GM21825 (cell line): ENCODE data around the gene SFMBT2.

Source experiments
- ATAC-seq: cut with Tn5 transposase; IDR thresholded peaks from one replicate; pipeline ENCODE4 v1.9.1; 2021; ENCODE audit warnings: mild to moderate bottlenecking, moderate library complexity; ENCODE audit not compliant: unreplicated experiment

Gene SFMBT2

DNA sequence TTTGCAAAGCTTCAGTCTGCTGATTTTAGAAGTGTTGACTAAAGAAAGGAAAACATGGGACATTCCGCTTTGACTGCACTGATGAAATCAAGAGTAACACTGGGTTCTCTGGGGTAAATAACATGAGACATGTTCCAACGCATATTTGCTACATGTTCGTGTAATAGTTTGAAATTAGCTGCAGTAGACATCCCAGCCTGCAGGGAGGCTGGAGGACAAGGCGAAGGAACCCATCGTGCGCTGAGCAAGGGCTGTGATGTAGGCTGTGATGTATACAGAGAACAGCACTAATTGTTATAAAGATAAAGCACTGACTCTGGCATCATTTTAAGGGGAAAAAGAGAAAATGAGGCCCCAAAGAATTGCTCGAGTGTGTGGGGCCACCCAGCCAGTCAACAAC, 40.3 kb downstream of the SFMBT2 start:
- no peak for ATAC-seq

DNA sequence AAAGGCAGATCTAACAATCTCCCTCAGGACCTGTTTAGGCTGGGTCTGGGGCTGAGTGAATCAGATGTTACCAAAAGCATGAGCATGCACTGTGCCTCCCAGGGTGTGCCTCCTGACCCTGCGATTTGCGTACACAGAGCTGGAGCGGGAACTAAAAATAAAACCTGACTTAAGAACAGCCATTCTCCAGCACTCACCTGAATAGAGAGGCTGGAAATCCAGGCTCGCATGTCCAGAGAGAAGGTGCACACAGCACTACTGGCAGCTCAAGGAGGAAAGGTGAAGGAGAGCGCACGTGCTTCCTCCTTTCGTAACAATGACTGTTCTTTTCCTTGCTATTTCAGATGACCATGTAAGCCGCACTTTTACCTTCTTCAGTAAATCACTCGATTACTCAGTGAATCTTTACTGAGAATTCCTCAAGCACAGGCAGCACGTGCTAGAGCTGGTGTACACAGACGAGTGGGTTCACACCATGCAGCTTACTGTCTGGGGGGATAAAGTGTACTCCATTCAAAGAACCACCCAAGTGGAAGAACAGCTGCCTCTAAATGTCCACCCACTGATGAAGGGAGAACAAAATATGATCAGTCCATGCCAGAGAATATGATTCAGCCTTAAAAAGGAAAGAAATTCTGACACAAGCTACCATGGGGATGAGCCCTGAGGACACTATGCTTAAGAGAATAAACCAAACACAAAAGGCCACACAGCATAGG, 45.6 kb downstream of the SFMBT2 start:
- no peak for ATAC-seq

DNA sequence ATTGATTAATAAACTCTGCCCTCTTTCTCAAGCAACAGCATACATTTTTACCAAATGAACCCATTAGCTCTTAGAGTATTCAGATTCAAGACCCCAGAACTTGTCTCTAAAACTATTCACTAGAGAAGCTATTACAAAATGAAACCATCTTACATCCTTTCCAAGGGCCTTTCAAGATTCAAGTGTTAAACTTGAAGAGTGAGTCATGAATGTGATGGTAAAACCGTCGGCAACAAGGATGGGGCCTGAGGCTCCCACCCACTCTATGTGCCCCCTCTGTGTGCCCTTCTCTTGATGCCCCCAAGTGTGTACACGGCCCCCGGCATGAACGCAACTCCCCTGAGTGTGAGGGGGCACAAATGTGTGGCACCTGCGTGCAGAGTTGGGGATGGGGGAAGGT, 46.4 kb downstream of the SFMBT2 start:
- no peak for ATAC-seq

DNA sequence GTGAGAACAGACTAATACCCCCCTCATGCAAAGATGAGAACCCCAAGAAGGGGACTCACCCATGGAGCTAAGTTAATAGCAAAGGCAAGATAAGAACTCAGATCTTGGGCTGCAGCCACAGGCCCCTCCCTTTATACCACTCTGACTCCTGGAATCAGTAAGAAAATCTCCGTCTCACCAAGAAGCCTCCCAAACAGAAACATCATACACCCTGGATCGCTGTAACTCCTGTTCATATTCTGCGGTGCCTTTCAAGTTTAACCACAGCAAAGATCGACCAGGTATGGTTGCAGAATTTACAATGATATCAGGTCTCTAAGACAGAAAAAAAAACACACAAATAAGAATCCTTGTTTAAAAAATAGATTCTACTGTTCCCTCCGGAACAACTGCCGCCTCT, 47.1 kb downstream of the SFMBT2 start:
- no peak for ATAC-seq

DNA sequence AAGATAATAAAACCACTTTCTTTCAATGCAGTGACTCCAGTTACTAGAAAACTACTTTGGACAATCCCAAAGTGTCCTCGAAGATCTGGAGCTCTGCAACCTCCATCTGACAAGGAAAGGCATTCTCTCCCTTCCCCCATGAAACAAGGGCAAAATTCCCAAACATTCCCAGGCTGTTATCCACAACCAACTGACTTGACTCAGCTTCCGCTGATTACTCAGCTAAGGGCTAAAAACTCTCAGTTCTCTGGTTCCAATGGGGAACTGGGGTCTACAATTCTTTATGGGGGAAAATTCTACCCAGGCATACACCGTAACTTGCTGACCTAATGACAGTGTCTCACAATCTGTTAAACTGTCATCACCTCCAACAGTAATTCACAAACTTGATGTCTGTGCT, 48.4 kb downstream of the SFMBT2 start:
- no peak for ATAC-seq

DNA sequence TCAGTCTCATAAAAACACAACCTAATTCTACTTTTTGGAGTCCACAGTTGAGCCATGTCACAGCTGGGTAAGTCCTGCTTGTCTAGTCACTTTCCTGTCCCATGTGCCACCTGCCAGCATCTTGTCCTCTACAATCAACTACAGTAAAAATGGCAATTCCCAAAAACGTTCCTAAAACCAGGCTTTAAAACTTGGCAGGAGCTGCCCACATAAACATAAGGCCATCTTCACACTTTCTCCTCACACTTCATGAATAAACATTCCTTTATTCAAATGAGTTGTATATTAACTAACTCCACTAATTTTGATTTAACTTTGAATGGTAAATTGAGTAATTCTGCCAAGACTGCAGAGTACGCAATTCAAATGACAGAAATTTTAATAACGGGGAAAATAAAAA, 49.5 kb downstream of the SFMBT2 start:
- ATAC-seq = no peak

DNA sequence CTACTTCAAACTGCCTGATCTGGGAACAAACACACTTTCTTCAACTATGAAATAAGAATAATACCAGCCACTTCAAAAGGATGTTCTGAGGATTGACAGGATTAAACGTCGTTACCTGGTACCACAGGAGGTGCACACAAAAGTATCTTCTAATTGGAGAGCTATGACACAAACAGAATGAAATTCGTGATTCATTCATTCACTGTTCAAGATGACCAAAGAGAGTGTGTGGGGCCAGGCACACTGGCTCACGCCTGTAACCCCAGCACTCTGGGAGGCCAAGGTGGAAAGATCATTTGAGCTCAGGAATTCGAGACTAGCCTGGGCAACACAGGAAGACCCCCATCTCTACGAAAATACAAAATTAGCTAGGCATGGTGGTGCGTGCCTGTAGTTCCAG, 50.9 kb downstream of the SFMBT2 start:
- no peak for ATAC-seq

DNA sequence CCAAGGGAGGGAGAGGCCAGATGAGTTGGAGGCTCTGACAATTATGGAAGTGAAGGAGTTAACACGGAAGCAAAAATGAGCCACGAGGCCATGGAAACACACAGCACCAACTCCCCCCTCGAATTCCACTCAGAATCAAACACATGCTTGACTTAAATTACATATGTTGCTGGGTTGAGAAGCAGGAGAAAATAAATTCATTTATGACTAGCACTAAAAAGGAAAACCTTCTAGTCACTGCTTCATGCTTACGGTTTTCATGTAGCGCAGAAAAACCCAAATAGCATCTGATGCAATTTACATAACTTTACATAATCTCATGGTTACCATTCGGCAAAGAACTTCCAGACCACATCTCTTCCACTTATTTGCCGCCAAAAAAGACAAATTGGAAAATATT, 51.5 kb downstream of the SFMBT2 start:
- no peak for ATAC-seq

DNA sequence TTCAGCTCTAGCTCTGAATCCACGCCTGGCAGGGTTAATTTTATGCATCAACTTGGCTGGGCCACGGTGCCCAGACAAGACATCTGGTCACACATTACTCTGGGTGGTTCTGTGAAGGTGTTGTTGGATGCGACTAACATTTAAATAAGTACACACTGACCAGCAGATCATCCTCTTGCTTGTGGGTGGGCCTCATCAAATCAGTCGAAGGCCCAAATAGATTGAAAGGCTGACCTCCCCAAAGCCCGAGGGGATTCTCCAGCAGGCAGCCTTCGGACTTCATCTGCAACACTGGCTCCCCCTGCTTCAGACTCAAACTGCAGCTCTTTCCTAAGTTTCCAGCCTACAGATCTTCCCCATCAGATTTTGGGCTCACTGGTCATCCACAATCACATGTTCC, 53.6 kb downstream of the SFMBT2 start:
- ATAC-seq = no peak

DNA sequence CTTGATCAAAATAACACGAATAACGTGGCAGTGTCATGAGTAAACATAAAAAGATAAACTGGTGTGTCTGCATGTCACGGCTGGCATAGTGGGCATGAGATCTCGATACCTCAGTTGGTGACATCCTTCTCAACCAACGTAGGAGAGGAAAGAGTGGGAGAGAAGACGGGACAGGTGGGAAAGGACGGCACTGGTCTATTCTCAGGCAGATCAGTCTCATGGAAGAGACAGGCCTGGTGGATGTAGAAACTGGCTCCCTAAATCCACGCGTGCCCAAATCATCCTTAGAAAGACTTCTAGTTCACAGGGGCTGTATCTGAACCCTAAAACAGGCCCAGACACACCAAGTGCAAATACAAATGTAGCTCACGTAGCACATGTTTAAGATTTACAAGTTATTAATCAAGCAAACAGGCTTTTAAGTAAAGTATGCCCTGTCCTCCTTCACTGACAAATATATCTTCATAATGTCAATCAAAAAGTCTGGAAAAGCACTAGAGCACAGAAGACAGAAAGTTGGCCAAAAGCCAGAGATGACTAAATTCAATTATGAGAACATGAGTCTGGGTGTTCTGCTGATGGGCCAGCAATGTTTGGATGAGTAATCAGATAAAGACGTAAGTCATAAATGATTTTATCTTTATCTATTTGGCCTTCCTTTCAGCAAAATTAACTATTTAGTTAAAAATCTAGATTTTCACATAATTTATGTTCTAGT, 56.3 kb downstream of the SFMBT2 start:
- no peak for ATAC-seq

DNA sequence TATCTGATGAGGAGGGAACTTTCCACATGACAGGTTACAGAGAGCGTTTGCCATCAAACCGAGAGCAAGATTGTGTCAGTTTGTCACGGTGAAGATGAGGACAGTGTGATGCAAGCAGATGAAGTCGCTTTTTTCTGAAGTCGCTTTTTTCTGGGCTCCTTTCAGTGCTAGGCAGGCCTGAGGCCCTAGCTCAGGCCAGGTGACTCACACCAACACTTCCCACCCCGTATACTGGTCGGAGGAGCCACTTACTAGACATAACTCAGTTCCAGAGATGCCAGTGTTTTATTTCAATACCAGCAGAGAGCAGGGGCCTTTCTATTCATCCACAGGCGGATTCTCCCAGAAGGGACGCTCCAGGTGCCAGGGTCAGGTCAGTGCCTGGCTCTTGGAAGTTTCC, 58.9 kb downstream of the SFMBT2 start:
- no peak for ATAC-seq

DNA sequence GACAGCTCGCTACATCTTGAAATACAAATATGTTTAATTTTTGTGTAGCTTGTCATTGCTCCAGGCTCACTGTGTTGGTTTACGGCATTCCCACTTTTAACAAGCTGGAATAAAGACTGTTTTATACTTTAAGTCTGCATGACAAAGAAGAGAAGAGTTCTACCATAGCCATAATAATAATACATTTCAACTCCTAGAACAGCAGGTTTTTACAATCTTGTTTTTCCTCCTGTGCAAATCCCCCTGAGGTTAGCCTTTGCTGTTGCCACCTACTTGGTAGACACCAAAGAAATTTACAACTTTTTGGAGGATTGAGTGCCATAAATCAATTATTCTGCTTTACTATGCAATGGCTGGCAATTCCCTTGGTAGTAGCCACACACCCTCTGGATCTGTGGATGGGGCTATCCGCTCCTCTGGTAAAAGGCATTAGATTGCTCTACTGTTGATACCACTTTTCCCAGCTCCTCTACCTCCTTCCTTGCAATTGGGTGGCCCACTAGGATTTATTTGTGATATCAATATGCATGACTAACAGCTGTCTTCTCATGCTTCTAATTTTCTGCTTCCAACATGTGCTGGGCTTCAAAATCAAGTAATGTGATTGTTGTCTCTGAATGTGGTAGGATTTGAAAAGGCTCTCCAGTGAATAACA, 60.2 kb downstream of the SFMBT2 start:
- no peak for ATAC-seq

DNA sequence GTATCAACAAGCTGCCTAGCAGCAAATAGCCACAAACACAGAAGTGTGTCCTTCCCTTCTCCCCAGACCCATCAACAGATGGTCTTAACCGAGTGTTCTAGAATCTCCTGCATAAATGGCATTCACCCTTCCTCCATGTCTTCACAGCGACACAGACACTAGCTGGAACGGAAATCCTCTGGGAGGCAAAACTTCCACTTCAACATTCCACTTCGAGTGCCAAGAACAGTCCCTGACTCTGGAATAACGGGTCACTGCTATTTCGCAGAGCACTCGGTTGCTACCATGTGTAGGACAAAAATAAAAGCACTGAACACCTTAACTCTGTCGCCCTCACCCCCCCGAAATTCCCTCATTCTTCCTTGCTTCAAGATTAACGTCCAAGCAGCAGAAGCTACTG, 65.1 kb downstream of the SFMBT2 start:
- ATAC-seq = no peak

DNA sequence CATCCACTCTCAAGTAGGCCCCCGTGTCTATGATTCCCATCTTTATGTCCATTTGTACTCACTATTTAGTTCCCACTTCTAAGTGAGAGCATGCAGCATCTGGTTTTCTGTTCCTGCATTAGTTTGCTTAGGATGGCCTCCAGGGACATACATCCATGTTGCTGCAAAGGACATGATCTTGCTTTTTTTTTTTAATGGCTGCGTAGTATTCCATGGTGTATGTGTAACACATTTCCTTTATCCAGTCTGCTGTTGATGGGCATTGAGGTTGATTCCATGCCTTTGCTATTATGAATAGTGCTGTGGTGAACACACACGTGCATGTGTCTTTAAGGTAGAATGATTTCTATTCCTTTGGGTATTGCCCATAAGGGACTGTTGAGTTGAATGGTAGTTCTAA, 67.8 kb downstream of the SFMBT2 start:
- no peak for ATAC-seq

DNA sequence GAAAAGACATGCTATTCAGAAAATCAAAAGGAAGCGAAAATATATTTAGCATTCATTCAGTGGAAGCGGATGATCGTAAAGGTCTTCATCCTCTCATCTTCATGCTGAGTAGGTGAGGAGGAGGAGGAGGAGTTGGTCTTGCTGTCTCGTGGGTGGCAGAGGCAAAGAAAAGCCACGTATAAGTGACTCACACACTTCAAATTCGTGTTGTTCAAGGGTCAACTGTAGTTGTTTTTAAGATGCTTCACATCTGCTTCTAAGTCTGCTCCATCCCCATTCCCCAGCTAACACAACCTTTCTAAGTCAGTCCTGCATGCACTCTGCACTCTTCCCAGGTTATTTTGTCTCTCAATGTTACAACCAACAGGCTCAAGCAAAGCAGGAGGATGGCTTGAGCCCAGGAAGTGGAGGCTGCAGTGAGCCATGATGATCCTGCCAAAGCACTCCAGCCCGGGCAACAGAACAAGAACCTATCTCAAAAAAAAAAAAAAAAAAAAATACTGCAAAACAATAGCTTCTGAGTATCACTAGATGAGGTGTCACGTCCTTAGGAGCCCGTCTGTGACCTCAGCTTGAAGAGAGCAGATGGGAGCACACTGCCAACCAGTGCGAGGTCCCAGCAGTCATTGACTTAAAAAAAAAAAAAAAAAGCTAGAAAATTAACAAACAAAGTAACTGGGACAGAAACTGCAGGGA, 70.5 kb downstream of the SFMBT2 start:
- no peak for ATAC-seq

DNA sequence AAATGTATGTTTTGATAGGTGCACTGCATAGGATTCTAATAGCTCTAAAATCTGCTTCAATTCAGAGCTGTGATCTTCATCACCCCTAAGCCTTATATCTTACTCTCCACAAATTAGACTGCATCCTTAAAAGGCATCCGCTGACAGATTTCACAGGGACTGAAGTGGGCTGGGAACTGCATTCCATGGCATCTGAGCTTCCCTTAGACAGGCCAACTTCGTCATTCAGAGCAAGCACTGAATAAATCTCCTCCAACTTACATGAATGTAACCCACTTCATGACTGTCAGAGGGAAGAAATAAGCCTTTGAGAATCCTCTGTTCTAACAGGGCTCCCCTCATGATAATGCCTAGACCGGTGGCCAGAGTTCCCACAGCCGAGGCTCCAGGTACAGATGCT, 71.3 kb downstream of the SFMBT2 start:
- ATAC-seq = no peak

DNA sequence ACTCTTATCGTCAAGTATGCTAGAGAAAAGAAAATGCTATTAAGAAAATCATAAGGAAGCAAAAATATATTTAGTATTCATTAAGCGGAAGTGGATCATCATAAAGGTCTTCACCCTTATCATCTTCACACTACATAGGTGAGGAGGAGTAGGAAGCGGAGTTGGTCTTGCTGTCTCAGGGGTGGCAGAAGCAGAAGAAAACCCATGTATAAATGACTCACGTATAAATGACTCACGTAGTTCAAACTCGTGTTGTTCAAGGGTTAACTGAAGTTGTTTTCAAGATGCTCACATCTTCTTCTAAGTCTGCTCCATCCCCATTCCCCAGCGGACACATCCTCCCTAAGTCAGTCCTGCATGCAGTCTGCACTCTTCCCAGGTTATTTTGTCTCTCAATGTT, 72.4 kb downstream of the SFMBT2 start:
- ATAC-seq = no peak

DNA sequence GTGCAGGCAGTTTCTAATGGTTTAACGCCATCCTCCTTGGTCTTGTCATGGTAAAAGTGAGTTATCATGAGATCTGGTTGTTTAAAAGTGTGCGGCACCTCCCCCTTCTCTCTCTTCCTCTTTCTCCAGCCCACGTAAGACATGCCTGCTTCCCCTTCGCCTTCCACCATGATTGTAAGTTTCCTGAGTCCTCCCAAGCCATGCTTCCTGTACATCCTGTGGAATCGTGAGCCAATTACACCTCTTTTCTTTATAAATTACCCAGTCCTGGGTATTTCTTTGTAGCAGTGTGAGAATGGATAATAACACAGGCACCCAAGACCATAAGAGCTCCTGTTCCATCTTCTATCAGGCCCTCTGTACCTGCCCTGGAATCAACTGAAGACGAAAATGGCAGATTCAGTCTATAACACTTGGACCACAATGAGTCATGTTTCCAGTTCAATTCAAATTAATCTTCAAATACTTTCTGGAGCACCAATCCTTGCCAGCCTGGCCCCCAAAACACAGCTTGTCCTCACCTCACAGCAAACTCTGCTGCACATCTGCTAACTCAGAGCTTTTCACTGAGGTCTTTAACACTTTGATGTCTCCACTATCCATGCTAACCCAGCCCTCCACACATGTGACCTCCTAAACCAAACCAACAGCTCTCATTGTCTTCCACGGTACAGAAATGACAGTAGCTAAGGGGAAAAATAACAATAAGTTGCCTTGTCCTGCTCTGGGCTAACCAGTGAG, 73.2 kb downstream of the SFMBT2 start:
- ATAC-seq = peak; percentile 59

DNA sequence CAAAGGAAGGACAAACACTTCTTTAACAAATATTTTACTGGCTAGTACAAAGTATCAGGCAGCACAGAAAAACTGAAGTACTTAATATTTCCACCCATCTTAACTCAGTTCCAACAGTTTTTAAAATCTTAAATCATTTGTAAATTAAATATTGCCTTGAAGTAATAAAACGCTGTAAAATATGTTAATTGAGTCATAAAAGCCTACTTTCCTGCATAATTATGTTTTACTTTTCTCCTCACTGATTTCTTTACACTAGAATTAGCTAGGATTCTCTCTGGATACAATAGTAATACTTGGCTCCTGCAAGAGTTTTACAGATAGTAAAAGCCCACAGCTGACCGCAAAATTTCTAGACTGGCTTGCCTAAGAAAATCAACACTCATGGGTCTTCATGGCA, 74.9 kb downstream of the SFMBT2 start:
- no peak for ATAC-seq

DNA sequence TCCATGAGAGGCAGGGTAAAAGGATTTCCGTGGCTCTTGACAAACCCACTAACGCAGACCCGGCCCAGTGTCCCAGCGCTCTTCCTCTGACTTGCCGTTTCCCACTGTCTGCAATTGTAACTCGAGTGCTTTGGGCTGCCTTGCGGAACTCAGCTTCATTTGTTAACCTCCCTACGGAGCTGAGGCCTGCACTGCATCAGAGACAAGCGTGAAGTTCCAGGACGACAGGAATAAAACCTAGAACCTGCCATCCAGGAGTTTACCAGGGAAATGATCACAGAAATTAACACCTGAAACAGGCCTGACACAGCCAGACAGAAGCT, 76.2 kb downstream of the SFMBT2 start:
- ATAC-seq = no peak

DNA sequence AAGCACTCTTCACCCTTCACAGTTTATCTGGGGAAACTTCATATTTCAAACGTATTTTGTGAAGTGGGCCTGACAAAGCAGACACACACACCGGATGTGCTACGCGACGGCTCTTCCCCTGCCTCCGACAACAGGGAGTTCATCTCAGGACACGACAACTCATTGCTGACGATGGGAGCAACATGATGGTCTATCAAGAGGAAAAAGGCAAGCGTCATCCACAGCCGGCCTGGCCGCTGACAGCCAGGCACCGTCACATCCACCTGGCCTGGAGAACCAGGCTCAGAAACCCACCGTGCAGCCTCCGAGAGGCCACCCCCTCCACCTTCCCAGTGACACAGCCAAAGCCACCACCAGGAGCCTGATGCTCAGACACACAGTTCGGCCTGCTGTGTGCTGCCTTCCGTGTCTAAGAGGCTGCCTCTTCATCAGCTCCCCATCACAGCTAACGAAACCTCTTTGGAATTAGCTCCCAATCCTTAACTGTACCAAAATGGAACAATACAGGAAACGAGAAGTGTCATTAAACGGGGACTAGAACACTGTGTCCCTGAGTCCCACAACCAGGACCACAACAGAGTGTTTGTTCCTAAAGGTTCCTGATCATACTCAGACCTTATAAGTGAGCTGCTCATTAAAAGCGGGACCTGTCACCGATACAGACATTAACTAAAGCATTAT, 76.7 kb downstream of the SFMBT2 start:
- ATAC-seq = no peak
